GM21717 (cell line): ENCODE measurements around the gene DDT.
"Not testable (repeated sequence)": the region's sequence is repeated elsewhere in the genome, so short reads cannot be mapped to it uniquely, and the experiment has no call there.

Experiments
- ATAC-seq: cut with Tn5 transposase; IDR thresholded peaks from one replicate; pipeline ENCODE4 v1.9.1; 2021; ENCODE audit warnings: mild to moderate bottlenecking, moderate library complexity; ENCODE audit not compliant: unreplicated experiment

DDT gene

DNA sequence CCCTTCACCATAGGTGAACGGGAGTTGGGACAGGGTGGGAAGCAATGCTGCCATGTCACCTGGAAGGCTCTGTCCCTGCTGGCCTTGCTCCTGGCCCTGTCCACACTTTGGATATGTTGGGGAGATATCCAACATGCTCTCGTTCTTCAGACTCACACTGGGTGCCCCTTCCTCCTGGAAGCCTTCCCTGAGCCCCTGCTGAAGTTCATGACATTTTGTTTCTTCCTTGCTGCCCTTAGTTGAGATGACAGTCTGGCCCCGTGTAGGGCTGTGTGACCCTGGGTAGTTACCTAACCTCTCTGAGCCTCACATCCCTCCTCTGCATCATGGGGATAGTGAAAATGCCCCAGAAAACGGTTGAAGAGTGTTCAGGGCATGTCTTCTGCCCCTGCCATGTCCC, 20.8 kb downstream of the DDT start:
- ATAC-seq: not testable (repeated sequence)

DNA sequence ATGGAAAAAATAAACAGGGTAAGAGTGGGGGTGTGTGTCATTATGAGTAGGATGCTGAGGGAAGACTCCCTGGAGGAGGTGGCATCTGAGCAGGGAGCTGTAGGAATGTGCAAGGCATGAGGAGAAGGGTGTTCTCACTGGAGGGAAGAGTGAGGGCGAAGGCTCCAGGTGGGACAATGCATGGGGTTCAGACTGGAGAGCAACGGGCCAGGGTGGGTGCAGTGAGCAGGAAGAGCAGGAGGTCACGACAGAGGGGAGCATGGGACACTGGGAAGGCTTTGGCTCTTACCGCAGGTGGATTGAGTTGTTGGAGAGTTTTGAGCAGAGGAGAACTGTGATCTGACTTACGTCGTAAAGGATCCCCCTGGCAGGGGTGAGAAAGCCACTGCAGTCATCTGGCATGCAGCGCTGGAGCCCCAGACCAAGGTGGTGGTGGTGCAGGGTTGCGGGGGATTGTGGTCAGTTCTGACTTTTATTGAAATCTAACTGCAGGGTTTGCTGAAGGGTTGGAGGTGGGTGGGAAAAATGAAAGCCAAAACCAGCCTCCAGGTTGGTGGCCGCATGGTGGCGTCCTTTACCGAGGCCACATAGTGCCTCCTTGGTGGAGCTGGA, 21.3 kb downstream of the DDT start:
- not testable (repeated sequence) for ATAC-seq

DNA sequence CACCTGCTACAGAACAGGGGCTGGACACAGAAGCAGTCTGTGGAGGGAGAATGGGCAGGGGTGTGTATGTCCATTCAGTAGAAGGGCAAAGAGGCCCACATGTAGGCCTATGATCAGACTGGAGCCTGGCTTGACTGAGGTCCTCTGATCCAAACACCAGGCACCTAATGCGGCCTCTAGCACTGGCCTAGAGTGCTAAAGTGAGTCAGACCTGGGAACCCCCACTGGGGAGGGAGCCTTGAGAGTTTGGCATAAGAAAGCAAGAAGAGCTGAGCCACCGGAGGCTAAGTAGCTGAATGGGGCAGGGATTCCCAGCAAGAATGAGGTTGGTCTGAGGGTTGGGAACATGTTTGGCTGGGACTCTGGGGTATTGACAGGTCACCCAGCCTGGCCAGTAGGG, 22.9 kb downstream of the DDT start:
- not testable (repeated sequence) for ATAC-seq

- not testable (repeated sequence) for ATAC-seq
Observed at GRCh38 chr22:23949764-23950163, 24.5 kb downstream of the DDT start.

DNA sequence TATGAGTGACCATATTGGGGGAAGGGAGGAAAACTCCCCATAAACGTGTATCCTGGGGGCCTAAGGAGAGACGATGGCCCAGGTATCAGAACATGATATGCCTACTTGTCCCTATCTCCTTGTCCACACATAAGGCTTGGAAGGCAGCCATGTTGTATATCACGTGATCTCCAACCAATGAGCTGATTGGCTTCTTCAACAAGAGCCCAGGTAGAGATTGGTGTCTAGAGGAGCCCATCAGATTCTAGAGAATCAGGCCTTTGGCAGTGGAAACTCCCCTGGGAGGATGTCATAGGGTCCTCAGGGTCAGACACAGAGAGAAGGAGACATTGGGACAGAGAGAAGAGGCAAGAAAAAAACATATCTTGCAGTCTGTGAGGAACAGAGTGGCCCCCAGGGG, 26.9 kb downstream of the DDT start:
- not testable (repeated sequence) for ATAC-seq

- not testable (repeated sequence) for ATAC-seq
Observed at GRCh38 chr22:23940166-23940565, 34.1 kb downstream of the DDT start.

DNA sequence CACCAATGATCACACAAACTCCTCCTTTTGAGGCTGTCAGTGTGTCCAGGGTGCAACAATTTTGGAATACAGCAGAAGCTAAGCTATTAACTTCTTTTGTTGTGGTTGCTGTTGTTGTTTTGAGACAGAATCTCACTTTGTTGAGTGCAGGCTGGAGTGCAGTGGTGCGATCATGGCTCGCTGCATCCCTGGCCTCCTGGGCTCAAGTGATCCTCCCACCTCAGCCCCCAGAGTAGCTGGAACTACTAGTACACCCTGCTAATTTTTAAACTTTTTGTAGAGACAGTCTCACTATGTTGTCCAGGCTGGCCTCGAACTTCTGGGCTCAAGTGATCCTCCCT, 35.3 kb downstream of the DDT start:
- no peak for ATAC-seq

DNA sequence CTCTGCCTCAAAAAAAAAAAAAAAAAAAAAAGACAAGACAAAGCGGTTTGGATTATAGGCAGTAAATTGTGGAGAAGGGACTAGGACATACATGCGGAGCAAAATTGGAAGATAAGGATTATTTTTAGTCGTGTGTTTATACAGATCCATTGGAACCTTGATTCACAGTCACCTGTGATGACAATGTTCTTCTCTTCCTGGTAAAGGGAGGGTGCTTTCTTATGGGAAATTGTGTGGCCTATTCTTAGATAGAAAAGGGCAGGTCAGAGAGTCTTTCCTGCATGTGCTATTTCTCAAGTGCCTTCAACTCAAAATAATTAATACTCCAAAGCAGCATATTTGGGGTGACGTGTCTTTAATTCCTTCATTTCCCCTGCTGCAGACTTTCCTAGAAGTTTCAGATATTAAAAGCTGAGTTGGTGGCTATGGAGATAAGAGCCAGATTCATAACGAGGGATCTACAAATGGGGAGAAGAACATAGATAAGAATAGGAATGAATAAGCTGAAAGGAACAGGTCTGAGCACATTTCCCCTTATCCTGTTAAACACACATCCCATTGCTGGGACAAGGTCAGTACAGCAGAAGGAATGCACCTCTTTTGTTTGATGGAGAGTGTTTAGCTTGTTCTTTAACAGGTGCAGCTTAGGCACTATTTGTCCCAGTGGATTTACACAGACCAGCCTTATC, 35.8 kb downstream of the DDT start:
- no peak for ATAC-seq

DNA sequence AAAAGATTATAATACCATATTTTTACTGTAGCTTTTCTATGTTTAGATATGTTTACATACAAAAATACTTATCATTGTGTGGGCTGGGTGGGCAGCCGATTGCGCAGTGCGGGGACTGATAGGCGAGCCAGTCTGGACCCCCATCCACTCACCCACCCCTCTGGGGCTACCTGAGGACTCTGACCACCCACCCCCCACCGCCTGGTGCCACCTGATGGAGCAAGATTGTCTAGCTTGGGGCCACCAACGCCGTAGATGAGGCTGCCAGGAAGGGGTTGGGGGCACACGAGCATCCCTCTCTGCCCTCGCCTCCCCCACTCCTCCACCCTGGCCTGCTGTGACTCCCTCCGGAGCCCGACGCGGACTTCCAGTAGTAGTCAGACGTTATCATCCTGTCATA, 47.7 kb downstream of the DDT start:
- no peak for ATAC-seq

DNA sequence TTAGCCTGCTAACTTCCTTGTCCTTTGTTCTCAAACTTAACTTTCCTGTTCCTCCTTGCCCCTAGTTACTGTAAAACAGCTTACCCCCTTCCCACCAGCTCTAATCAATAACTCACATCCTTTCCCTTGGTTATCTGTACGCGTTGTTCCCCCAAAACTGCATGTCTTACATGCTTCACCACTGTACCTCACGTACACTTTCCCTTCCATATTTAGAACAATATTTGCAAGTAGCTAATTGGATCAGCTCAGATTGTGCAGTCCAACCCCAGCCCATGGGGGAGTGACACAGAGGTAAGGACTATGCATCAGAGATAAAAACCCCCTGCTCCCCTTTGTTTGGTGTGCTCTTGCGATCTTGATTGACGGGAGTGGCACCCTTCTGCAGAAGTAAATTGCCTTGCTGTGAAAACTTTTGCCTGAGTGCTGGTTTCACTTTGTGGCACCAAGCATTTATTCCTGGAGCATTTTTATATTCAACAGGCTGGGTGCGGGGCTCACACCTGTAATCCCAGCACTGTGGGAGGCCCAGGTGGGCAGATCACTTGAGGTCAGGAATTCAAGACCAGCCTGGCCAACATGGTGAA, 49.1 kb downstream of the DDT start:
- no peak for ATAC-seq

DNA sequence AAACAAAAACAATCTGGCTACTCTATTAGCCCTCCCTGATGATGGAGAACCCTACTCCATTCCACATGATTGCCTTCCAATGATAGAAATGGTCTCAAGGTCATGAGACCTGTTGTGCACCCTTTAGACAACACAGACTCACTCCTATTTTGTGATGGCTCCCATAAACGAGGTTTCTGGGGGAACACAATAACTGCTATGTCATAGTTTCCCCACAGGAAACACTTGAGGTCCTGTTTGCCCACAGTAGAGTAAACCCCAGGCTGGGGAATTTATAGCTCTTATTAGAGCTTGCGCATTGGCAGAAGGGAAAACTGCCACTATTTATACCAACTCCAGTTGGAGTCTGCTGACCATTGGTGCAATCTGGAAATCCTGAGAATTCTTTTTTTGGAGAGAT, 51.3 kb downstream of the DDT start:
- ATAC-seq: no peak

- not testable (repeated sequence) for ATAC-seq
Observed at GRCh38 chr22:23921586-23922201, 52.5 kb downstream of the DDT start.
